GM19099 (cell line): ENCODE measurements around the gene TSPAN4.

Source experiments
- POLR2A ChIP-seq: IDR thresholded peaks from 3 replicates; pipeline ENCODE4 v1.6.1; 2011; ENCODE audit warnings: low read depth; ENCODE audit not compliant: insufficient read length; ENCODE audit errors: extremely low read depth

TSPAN4 gene

DNA sequence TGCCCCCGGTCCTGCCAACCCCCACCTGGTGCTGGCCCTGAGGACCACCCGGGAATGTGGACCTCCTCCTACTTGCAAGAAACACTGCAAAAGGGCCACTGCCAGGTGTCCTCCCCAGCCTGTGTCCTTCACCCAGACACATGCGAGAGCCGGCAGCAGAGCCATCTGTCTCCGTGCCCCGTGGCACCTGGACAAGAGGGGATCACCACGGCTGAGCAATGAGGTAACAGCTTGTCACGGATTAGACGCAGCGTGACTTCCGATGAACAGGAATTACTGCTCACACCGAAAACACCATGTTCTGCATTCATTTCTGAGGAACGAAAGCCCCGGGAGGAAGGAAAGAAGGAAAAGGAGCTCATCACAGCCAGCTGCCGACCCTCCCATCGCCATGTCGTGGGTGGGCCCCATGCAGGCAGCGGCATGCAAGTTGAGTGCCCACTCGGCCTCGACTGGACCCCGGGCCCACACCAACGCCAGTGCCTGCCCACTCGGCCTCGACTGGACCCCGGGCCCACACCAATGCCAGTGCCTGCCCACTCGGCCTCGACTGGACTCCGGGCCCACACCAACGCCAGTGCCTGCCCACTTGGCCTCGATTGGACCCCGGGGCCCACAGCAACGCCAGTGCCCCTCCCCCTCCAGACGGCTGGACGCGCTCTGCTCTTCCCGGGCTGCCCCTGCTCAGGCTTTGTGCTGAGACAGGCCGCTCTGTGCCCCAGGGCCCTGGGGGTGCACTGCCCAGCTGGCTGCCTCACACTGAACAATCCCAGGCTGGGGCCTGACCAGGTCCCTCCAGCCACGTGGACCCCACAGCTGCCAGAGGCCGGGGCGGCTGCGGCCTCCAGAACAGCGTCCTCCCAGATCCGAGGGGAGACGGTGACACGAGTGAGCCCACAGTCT, 45.9 kb downstream of the TSPAN4 start:
- TF ChIP-seq POLR2A = no peak

DNA sequence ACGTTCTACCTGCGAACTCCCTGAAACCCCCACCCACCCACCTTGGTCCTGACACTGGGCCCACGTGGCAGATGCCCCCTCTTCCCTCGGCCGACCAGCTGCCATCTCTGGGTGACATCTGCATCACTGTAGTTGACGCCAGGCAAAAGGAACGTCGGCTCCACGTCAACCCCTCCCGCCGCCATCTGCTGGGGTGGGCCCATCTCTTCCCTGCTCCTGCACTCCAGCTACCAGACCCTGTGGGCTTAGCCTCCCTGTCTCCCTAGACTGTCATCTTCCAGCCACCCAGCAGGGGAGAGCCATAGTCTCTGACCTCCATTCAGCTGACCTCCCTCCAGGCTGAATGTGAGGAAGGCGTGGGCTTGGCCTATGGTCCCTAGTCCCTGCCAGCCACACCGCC, 46.6 kb downstream of the TSPAN4 start:
- TF ChIP-seq POLR2A = no peak

DNA sequence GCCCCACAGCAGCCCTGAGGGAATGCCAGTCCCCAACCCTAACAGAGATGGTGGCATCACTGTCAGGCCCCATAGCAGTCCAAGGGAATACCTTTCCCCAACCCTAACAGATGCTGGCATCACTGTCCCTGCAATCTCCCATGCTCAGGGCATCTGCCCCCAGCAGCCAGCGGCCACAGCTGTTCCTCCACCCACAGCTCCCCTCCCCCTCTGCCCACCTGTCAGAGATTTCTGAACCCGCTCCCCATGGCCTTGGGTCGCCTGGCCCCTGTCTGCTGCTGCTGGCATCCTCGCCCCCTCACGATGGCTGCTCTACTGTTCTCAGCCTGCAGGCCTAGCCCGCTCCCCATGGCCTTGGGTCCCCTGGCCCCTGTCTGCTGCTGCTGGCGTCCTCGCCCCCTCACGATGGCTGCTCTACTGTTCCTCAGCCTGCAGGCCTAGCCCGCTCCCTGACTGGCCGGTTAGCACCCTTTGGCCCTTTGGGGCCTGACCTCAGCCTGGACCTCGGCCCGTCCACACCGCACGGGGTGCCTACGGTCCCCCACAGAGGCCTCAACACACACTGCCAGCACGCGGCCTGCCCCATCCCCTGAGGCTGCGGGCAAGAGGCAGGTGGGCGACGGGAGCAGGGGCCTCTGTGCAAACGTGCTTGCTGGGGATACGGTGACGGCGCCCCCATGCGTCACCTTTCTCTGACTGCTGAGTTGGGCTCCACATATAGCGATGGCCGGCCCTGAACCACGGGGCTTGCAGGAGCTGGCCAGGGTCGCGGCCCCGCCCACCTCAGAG, 47.2 kb downstream of the TSPAN4 start:
- TF ChIP-seq POLR2A = no peak

DNA sequence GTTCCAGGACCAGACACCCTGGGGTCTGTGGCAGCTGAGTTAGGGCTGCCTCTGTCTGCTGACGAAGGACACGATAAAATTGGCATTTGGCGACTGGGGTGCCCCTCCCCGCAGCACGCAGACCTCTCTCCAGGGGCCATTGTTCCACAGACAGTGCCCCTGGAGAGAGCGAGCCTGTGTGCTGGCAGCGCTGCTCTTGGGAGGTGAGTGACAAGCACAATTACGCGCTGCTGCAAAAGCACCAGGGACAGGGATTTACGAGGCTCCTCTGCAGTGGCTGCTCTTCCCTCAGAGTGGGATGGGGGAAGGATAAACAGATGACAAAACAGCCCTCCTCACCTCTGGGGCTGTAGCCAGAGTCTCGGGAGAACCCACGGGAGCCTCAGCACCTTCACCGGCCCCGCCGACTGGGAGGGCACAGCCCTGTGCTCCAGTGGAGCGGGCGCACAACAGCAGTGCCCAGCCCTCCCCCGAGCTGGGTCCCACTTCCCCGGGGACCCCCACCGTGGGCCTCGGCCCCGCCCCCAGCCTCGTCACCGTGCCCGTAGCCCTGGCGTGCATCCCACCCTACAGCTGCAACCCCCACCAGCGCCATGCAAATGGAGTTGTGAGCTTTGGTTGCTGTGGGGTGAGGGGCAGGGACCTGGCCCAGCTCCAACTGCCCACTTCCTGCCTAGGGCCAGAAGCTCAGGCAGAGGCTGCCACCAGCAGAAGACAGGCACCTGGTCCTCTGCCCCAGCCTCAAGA, 48.3 kb downstream of the TSPAN4 start:
- no peak for TF ChIP-seq POLR2A

DNA sequence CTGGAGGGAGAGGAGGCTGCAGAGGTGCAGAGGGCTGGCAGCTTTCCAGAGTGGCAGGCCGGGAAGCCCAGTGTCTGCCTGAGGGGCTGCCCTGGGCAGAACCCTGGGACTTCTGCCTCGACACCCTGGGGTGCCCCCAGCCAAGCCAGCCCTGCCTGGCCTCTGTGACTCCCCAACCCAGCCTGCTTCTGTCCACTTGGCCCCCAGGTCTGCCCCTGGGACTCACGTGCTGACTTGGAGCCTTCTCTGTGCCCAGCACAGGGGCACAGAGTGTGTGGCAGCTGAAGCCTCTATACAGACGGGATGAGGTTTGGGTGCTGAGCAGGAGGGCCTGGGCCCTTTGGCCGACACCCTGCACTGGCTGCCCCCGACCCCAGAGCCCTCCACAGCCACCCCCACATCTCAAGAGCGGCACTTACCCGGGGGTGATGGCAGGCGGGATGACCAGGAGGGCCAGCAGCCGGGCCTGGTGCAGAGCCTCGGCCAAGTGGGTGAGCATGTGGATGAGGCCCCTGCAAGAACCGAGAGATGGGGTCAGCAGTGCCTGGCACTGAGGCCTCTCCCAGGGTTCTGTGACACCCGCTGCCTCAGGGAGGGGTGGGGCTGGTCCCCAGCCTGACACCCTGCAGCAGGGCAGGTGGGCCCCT, 50.5 kb downstream of the TSPAN4 start:
- TF ChIP-seq POLR2A = no peak

DNA sequence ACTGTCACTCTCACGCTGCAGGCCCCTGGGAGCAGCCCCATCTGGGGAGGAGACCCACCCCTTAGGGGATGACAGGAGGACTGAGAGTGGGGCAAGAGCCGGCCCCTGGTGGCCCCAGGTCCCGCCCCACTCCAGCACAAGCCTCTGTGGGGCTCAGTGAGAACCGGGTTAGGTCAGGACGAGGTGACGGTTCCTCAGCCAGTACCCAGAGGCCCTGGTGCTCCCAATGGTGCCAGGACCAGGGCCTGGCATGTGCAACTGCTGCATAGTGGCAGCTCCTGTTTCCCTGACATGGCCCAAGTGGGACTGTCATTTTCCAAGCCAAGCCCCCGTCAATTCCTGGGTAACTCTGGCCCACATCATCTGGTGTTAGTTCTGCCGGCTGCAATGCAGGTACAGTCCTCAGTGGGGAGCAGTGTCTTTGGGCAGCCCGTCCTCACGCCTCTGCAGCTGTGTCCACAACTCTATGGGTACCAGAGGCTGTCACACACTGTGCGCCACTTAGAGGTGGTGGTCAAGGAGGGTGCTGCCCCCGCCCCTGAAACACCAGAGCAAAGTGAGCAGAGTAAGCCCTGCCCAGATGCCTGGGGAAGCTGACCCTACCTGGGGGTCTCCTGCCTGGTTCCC, 52.0 kb downstream of the TSPAN4 start:
- no peak for TF ChIP-seq POLR2A

DNA sequence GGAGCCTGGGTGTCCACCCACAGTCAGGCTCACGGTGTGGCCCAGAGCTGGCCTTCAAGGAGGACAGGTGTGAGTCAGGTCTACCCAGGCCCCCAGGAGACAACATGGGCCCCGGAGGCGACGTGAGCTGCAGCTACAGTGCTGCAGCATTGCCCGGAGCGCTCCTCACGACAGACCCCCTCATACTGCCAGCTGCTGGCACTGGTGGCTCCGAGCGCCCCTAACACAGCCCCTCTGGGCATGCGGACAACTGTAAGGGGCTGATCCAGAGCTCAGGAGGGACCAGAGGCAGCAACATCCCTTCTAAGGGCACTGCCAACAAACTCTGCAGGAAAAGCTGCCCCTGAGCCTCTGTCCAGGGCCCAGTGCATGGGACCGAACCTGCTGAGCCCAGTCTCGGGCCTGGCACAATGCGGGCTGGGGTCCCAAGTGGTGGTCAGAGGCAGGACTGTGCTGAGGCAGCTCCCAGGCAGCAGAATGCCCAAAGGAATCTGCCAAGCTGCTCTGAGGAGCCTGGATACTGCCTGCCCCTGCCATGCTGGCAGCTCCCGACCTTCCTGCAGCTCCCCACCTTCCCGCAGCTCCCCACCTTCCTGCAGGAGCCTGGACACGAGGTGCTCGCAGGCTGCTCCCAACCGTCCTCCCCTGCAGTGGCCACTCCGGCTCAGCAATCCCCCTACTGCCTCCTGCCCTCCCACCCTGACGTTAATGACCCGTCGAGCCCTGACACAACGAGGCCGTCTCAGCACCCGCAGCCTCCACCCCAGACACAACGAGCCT, 52.9 kb downstream of the TSPAN4 start:
- no peak for TF ChIP-seq POLR2A

DNA sequence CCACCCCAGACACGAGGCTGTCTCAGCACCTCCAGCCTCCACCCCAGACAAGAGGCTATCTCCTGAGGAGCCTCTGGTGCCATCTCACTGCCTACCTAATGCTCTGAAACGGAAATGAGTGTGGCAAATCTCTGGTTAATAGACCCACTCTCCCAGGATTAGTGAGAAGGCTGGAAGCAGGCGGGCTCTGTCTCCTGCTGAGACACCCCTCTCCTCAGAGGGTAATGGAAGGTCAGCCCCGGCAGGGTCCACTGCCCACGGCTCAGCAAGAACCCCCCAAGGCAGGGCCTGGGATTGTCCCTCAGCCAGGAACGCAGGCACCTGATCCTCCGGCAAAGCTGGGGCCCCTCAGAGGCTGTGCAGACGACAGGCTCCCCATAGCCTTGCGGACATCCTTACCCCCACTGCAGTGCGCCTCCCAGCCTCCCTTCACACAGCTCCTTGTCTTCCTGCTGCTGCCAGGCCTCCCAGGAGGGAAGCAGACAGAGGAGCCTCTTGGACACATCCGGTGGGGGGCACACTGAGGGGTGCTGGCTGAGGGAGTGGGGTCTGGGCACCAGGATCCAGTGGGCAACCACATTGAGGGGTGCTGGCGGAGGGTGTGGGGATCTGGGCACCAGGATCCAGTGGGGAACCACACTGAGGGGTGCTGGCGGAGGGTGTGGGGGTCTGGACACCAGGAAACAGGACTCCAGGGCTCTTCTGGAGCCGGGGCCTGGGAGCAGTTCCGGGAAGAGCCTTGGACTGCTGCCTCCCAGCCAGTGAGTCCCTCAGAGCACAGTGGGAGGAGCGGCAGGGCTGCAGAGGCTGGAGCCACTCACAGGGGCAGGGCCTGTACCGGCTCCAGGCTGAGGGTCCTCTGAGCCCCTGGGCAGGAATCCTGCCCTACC, 54.8 kb downstream of the TSPAN4 start:
- no peak for TF ChIP-seq POLR2A

DNA sequence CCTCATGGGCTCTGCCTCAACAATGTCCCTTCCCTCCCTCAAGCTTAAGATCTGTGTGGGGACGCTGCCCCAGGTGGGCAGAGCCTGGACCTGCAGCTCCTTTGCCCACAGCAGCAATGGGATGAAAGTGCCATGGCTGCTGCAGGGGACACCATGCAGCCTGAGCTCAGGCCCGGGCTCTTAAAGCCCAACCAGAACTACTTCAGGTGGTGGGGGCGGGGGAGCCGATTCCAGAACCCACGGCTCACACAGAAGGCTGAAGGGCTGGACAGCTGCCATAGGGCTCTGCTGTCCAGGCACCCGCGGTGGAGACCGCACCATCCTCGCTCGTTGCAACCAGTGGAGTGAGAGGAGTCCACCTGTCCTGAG, 55.5 kb downstream of the TSPAN4 start:
- TF ChIP-seq POLR2A = no peak

DNA sequence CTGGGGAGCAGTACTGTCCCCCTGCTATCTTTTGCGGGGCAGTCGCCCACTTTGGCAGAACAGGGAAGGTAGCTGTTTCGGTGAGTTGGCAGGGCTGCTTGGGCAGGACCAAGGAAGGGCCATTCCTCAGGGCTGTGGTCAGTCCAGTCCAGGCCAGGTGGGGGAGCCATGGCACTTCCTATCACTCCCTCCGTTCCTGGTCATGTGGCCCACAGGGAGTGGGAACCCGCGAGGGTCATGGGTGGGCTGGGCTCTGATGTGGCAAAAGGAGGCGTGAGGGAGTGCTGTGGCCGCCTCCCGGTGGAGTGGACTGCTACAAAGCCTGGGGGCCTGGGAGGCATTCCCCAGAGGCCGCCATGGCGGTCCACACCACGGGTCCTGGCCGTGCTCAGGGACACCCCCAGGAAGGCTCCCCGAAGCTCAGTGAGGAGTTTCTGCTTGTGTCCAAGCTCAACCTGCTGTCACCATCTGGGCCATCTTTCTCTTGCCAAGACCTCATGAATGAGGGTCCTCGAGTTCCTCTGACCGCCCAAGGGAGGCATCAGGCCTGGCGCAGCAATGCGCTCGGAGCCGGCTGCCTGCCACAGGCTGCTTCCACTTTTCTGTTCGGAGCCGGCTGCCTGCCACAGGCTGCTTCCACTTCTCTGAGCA, 56.0 kb downstream of the TSPAN4 start:
- no peak for TF ChIP-seq POLR2A

DNA sequence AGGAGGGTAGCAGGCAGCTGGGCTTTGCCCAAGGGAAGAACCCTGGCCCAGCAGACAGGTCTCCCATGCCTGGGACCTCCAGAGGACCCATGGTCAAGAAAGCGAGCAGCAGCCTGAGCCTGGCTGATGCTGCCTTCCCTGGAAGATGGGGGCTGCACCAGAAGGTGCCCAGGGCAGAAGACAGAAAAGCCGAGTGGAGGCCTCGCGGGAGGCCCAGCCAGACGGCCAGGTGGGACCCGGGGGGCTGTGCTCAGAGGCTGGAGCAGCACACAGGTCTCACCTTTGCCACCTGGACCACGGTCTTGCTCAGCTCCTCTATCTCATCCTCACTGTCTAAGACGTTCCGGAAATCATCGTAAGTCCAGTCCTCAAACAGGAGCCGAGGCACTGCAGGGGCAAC, 57.1 kb downstream of the TSPAN4 start:
- no peak for TF ChIP-seq POLR2A

DNA sequence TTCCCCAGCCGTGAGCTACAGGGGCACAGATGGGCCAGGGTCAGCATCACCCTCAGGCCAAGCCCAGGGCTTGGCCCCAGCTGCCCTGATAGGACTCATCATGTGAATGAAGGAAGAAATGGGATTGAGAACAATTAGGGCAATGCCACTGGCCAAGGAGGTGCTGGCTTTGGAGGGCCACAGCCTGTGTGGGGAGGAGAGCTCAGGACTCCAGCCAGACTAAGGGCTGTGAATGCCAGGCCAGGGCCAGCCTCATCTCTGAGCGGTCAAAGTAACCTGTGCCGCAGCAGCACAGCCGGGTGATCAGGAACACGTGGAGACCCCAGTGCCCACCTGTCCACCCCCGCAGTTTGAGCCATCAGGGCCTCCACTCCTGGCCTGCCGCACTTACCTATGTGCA, 57.9 kb downstream of the TSPAN4 start:
- no peak for TF ChIP-seq POLR2A
